Prostate gland (tissue), 2 donors: ENCODE data around the gene NUDCD3. TPM values are rescaled to one million over a fixed set of nuclear protein-coding genes. Genes with fewer than 3 reads are reported as not detected.

Experiments used
- DNase-seq: peaks from one replicate; pipeline ENCODE4 v3.0.0-alpha.2; 2019; ENCODE audit warnings: low spot score
- H3K27ac ChIP-seq, 2 donors: fragments of 200-600 bp; sonication (generic); 2 replicates each; pipeline ENCODE4 v1.5.1; 2017 to 2019
- H3K27me3 ChIP-seq: fragments of 200-600 bp; sonication (generic); replicated peaks from 2 replicates; pipeline ENCODE4 v1.5.1; 2019; ENCODE audit not compliant: insufficient read depth
- H3K36me3 ChIP-seq, 2 donors: fragments of 200-600 bp; sonication (generic); 1 replicate in 1 of 2; 2 replicates in 1 of 2; pipeline versions ENCODE4 v1.5.1 to v1.8.1; 2017 to 2019
- H3K4me1 ChIP-seq: fragments of 200-600 bp; sonication (generic); replicated peaks from 2 replicates; pipeline ENCODE4 v1.5.1; 2019
- H3K4me3 ChIP-seq, 2 donors: fragments of 200-600 bp; sonication (generic); 2 replicates each; pipeline ENCODE4 v1.5.1; 2017 to 2019
- H3K9me3 ChIP-seq: fragments of 200-600 bp; sonication (generic); 2 replicates; pipeline ENCODE4 v1.5.1; 2017
- CTCF ChIP-seq, 4 experiments: fragments of 200-600 bp in 2 of 4; fragments of 450-650 bp in 2 of 4; sonication (generic) in 2 of 4; IDR thresholded peaks; 1 replicate in 3 of 4; 2 replicates in 1 of 4; pipeline ENCODE4 v1.5.1; 2016 to 2019; ENCODE audit warnings: antibody characterized with exemption in 4 of 4, mild to moderate bottlenecking in 2 of 4, moderate library complexity in 2 of 4
- POLR2A ChIP-seq: fragments of 450-650 bp; IDR thresholded peaks from one replicate; pipeline ENCODE4 v1.6.1; 2016; ENCODE audit warnings: antibody characterized with exemption, mild to moderate bottlenecking
- POLR2AphosphoS5 ChIP-seq: sonication (generic); formaldehyde crosslinking; IDR thresholded peaks from one replicate; pipeline ENCODE4 v1.6.1; 2017; ENCODE audit warnings: antibody characterized with exemption
- WGBS: methylation state at CpG from one replicate; pipeline ENCODE4 v1.1.5; 2018; 5-methylcytosine and 5-hydroxymethylcytosine counted together
- intact Hi-C: fragments of 100-400 bp; cut with DNase I; formaldehyde crosslinking; loops from one replicate; pipeline ENCODE4 v1.14.2; 2022
- total RNA-seq, 2 donors: library from RNA; depleted of rRNA; stranded (reverse); fragments of >200 nt; gene quantifications; one replicate each; pipeline ENCODE4 v1.1.0, GENCODE V29; 2016

The NUDCD3 gene
- total RNA-seq, 2 donors from 2014 or later: 55.2 to 55.9 TPM

GRCh38 chr7:44392618-44393010 lies 97.8 kb downstream of the NUDCD3 start:
- H3K4me1 ChIP-seq: no peaks in the 10 kb centered on the region
- no peak for DNase-seq
- H3K36me3 ChIP-seq: peaks cover 4 to 11% of the 10 kb centered on the region in 2 donors
- no peak for TF ChIP-seq POLR2AphosphoS5
- TF ChIP-seq POLR2A: no peak
- no peak overlapping the region for H3K27ac ChIP-seq
- H3K27me3 ChIP-seq: no peaks in the 10 kb centered on the region
- H3K4me3 ChIP-seq: no peak overlapping the region
- H3K9me3 ChIP-seq: no peaks in the 10 kb centered on the region
- intact Hi-C loops: no loop called here

GRCh38 chr7:44391746-44392617 lies 98.5 kb downstream of the NUDCD3 start:
- DNase-seq: no peak
- Histone ChIP-seq H3K27me3 (no peaks in the 10 kb centered on the region), H3K36me3 (peaks cover 4 to 11% of the 10 kb centered on the region in 2 donors), H3K27ac (no peak overlapping the region), H3K9me3 (no peaks in the 10 kb centered on the region), H3K4me1 (no peaks in the 10 kb centered on the region), H3K4me3 (no peak overlapping the region)
- intact Hi-C loops: no loop called here
- no peak for TF ChIP-seq CTCF (IDR thresholded peaks at IDR 0.05)
- no peak for TF ChIP-seq POLR2A
- no peak for TF ChIP-seq POLR2AphosphoS5
- 97% methylated on average over 11 of the region's 11 CpGs for WGBS

GRCh38 chr7:44391171-44391570 lies 99.3 kb downstream of the NUDCD3 start:
- intact Hi-C loops: no loop called here
- no peaks in the 10 kb centered on the region for H3K9me3 ChIP-seq
- H3K4me3 ChIP-seq: no peak overlapping the region
- no peaks in the 10 kb centered on the region for H3K27me3 ChIP-seq
- 88% methylated on average over 10 of the region's 10 CpGs for WGBS
- H3K36me3 ChIP-seq: peaks cover 4 to 11% of the 10 kb centered on the region in 2 donors
- TF ChIP-seq CTCF (IDR thresholded peaks at IDR 0.05) (no peak), POLR2AphosphoS5 (no peak), POLR2A (no peak)
- H3K27ac ChIP-seq: no peak overlapping the region
- no peaks in the 10 kb centered on the region for H3K4me1 ChIP-seq
- no peak for DNase-seq

- WGBS: 97% methylated on average over 2 of the region's 2 CpGs
- no peak for DNase-seq
- Histone ChIP-seq H3K4me3 (no peak overlapping the region), H3K27ac (no peak overlapping the region), H3K27me3 (no peaks in the 10 kb centered on the region), H3K4me1 (no peaks in the 10 kb centered on the region), H3K36me3 (peaks cover 4 to 11% of the 10 kb centered on the region in 2 donors), H3K9me3 (no peaks in the 10 kb centered on the region)
- no peak for TF ChIP-seq POLR2AphosphoS5
- TF ChIP-seq POLR2A: no peak
- no peak for TF ChIP-seq CTCF (IDR thresholded peaks at IDR 0.05)
- intact Hi-C loops: no loop called here
Measured at GRCh38 chr7:44390701-44391100, 99.8 kb downstream of the NUDCD3 start.

- H3K4me3 ChIP-seq: no peak overlapping the region
- TF ChIP-seq CTCF (IDR thresholded peaks at IDR 0.05) (no peak), POLR2AphosphoS5 (no peak), POLR2A (no peak)
- 86% methylated on average over 14 of the region's 14 CpGs for WGBS
- DNase-seq: no peak
- H3K4me1 ChIP-seq: no peaks in the 10 kb centered on the region
- H3K36me3 ChIP-seq: peaks cover 4 to 11% of the 10 kb centered on the region in 2 donors
- H3K27ac ChIP-seq: no peak overlapping the region
- intact Hi-C loops: no loop called here
- no peaks in the 10 kb centered on the region for H3K9me3 ChIP-seq
- no peaks in the 10 kb centered on the region for H3K27me3 ChIP-seq
Measured at GRCh38 chr7:44388089-44388970, 102.1 kb downstream of the NUDCD3 start.
